Measurements from ENCODE around the gene ADGRL3. TPM values are rescaled to one million over a fixed set of nuclear protein-coding genes. Genes with fewer than 3 reads are reported as not detected.

Gene ADGRL3
- polyA plus RNA-seq, 1 experiment: 0.01 TPM

GRCh38 chr4:61243962-61244361 is 43.8 kb downstream of the ADGRL3 start:
- no peak for DNase-seq (ENCODE audit: low read depth)
- no peak for TF ChIP-seq CTCF (IDR thresholded peaks at IDR 0.05; ENCODE audit: insufficient read depth, low read depth, low read length)
- POLR2A ChIA-PET: no interaction called here
- Histone ChIP-seq H3K27me3 (ENCODE audit: control insufficient read depth, insufficient read depth, low read length) (no peaks in the 10 kb centered on the region), H3K36me3 (ENCODE audit: control insufficient read depth, insufficient read depth, low read length) (no peaks in the 10 kb centered on the region), H3K4me3 (ENCODE audit: low read depth, low read length) (no peak overlapping the region)
- CTCF ChIA-PET: no interaction called here

- Histone ChIP-seq H3K4me3 (ENCODE audit: low read depth, low read length) (no peak overlapping the region), H3K27me3 (ENCODE audit: control insufficient read depth, insufficient read depth, low read length) (no peaks in the 10 kb centered on the region), H3K36me3 (ENCODE audit: control insufficient read depth, insufficient read depth, low read length) (no peaks in the 10 kb centered on the region)
- no peak for DNase-seq (ENCODE audit: low read depth)
- TF ChIP-seq CTCF (IDR thresholded peaks at IDR 0.05; ENCODE audit: insufficient read depth, low read depth, low read length): no peak
- ChIA-PET POLR2A (no interaction called here), CTCF (interaction anchor here (1.0 kb wide), 1 partner anchor 13 kb away, joined by 4 read pairs; no protein-coding TSS in a partner anchor)
Measured at GRCh38 chr4:61245069-61245714, 45.1 kb downstream of the ADGRL3 start.

- CTCF ChIA-PET: interaction anchor here (1.0 kb wide), 1 partner anchor 14 kb away, joined by 4 read pairs; no protein-coding TSS in a partner anchor
- POLR2A ChIA-PET: no interaction called here
- no peak for TF ChIP-seq CTCF (IDR thresholded peaks at IDR 0.05; ENCODE audit: insufficient read depth, low read depth, low read length)
Measured at GRCh38 chr4:61246034-61246433, 45.9 kb downstream of the ADGRL3 start.

GRCh38 chr4:61248705-61249104 is 48.6 kb downstream of the ADGRL3 start:
- no peak for DNase-seq (ENCODE audit: low read depth)
- CTCF ChIA-PET: interaction anchor here (0.6 kb wide), 1 partner anchor 116 kb away, joined by 4 read pairs; no protein-coding TSS in a partner anchor
- POLR2A ChIA-PET: no interaction called here

More at GRCh38 chr4:61246034-61246433, 45.9 kb downstream of the ADGRL3 start:
- Histone ChIP-seq H3K4me3 (ENCODE audit: low read depth, low read length) (no peak overlapping the region), H3K27me3 (ENCODE audit: control insufficient read depth, insufficient read depth, low read length) (no peaks in the 10 kb centered on the region), H3K36me3 (ENCODE audit: control insufficient read depth, insufficient read depth, low read length) (no peaks in the 10 kb centered on the region)
- DNase-seq (ENCODE audit: low read depth): no peak

GRCh38 chr4:61251129-61251528 is 51.0 kb downstream of the ADGRL3 start:
- POLR2A ChIA-PET: no interaction called here
- CTCF ChIA-PET: no interaction called here
- no peak for TF ChIP-seq CTCF (IDR thresholded peaks at IDR 0.05; ENCODE audit: insufficient read depth, low read depth, low read length)
- no peak overlapping the region for H3K4me3 ChIP-seq (ENCODE audit: low read depth, low read length)
- no peak for DNase-seq (ENCODE audit: low read depth)
- H3K27me3 ChIP-seq (ENCODE audit: control insufficient read depth, insufficient read depth, low read length): no peaks in the 10 kb centered on the region
- no peaks in the 10 kb centered on the region for H3K36me3 ChIP-seq (ENCODE audit: control insufficient read depth, insufficient read depth, low read length)

More at GRCh38 chr4:61248705-61249104, 48.6 kb downstream of the ADGRL3 start:
- Histone ChIP-seq H3K4me3 (ENCODE audit: low read depth, low read length) (no peak overlapping the region), H3K27me3 (ENCODE audit: control insufficient read depth, insufficient read depth, low read length) (no peaks in the 10 kb centered on the region), H3K36me3 (ENCODE audit: control insufficient read depth, insufficient read depth, low read length) (no peaks in the 10 kb centered on the region)
- TF ChIP-seq CTCF (IDR thresholded peaks at IDR 0.05; ENCODE audit: insufficient read depth, low read depth, low read length): no peak
